B cell (primary cell): ENCODE results near the gene IMP3.

ENCODE experiments used
- EZH2 ChIP-seq: IDR thresholded peaks from 2 replicates; pipeline ENCODE4 v1.6.1; 2012; ENCODE audit warnings: borderline replicate concordance, low read depth, mild to moderate bottlenecking, moderate library complexity, low read length; ENCODE audit not compliant: insufficient read depth, poor library complexity, severe bottlenecking
- TF ChIP-seq, protein P1 (sequence below): fragments of 200-600 bp; IDR thresholded peaks from one replicate; pipeline ENCODE4 v1.8.0; 2022; ENCODE audit warnings: antibody characterized with exemption, mild to moderate bottlenecking

DNA sequence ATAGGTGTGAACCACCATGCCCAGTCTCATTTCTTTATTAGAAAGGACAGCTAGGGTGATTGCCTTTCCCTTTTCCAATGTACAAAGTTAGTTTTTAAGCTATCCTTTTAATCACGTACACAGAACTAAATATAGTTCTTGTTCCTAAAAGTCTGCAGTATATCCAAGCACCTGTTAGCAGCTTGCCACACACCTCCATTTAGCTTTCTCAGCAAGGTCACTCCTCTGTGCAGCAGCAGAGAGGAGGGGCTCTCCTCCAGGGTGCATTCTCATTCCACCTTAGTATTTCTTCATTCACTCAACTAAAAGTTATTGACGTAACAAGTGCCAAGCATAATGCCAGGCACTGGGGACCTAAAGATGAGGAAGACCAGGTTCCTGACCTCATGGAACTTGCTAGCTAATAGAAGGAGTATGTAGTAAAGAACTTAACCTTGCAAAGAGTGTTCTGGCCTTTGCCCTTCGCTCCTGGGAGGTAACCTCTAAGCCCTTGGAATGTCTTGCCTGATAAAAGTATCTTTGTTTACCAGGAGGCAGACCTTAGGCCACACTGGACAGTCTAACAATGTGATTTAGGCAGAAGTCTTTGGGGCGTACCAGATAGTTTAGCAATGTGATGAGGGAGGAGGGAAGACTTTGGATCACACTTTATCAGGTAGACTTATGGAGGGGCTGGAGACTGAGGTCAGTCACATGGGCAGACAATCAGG lies 48.2 kb downstream of the IMP3 start:
- TF ChIP-seq, protein P1, sequence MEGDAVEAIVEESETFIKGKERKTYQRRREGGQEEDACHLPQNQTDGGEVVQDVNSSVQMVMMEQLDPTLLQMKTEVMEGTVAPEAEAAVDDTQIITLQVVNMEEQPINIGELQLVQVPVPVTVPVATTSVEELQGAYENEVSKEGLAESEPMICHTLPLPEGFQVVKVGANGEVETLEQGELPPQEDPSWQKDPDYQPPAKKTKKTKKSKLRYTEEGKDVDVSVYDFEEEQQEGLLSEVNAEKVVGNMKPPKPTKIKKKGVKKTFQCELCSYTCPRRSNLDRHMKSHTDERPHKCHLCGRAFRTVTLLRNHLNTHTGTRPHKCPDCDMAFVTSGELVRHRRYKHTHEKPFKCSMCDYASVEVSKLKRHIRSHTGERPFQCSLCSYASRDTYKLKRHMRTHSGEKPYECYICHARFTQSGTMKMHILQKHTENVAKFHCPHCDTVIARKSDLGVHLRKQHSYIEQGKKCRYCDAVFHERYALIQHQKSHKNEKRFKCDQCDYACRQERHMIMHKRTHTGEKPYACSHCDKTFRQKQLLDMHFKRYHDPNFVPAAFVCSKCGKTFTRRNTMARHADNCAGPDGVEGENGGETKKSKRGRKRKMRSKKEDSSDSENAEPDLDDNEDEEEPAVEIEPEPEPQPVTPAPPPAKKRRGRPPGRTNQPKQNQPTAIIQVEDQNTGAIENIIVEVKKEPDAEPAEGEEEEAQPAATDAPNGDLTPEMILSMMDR = no peak
- TF ChIP-seq EZH2 = no peak
